ENCODE data around the gene PRKCE.
"Not testable (repeated sequence)": the region's sequence is repeated elsewhere in the genome, so short reads cannot be mapped to it uniquely, and the experiment has no call there.

The PRKCE gene

DNA sequence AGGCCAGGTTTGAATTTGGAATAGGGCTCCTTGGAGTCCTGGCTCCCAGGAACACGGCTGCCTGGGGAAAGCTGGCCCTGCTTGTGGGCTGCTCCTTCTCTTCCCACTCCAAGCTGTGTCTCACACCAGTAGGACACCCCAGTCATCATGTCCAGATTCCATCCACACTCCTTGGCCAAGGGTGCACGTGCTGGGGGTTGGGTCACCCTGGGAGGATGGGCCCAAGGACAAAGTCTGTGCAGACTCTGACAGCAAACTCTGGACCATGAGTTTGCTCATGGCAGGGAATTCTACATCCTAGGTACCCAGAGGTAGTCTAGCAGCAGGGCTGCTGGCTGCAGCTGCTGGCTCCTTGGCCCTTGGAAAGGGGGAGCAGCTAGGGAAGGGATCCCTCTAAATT lies 543.4 kb downstream of the PRKCE start:
- no peak for DNase-seq (ENCODE audit: low spot score)

DNA sequence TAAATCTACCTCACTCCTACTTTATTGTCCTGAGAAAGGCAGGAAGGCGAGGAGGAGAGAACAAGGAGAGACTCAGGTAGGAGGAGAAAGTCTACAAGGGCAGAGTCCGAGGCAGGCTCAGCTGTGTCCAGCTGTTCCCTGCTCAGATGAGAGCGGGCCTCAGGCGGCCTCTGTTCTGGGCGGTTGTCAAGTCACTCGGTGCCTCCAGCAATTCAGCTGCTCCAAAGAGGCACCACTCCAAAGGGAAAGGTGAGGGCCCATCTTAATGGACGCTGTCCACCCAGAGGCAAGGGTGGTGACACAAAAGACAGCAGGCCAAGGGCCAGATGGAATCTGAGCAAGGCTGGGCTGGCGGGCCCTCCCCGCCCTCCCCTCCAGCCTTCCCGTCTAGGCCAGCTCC lies 544.3 kb downstream of the PRKCE start:
- no peak for DNase-seq (ENCODE audit: low spot score)

DNA sequence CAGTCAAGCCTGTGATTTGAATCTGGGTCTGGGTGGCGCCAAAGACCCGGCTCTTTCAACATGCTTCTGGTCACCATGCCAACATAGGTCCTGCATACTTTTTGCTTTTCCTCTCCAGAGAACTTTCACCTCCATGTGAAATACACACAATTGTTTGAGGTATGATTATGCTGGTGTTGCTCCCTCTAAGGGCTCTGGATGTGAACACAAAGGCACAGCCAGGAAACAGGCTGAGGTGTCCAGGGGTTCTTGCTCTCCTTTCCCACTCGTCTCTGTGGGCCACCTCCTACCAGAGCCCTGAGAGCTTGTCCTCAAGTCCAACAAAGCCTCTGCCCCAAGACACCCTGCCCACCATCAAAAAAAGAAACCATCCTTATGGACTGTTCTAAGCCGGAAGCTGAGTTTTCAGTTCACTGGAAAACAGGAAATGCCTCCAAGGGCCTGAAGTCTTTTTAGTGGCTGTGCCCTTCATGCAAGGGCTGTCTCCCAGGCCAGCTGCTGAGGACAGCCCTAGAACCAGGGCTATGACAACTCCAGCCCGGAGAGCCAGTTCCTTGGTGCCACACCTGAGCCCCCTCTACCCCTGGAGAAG lies 545.5 kb downstream of the PRKCE start:
- peak; percentile 47 for DNase-seq (ENCODE audit: low spot score)

DNA sequence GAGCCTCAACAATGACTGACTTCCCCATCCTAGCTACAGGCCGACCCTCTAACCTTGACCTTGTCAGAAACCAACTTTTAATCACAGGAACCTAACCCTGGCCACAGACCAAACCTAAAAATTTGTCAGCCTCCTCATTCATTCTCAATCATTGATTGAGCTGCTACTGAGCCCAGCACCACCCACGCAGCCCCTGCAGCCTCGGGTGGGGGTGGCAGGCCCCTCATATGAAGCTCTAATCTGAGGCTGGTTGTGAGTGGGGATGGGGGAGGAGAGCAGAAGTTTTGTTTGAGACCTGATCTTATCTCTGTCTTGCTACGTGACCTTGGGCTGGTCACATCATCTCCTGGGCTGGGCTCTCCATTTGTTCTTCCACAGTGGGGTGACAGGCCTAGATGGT lies 546.2 kb downstream of the PRKCE start:
- DNase-seq (ENCODE audit: low spot score) = no peak

DNA sequence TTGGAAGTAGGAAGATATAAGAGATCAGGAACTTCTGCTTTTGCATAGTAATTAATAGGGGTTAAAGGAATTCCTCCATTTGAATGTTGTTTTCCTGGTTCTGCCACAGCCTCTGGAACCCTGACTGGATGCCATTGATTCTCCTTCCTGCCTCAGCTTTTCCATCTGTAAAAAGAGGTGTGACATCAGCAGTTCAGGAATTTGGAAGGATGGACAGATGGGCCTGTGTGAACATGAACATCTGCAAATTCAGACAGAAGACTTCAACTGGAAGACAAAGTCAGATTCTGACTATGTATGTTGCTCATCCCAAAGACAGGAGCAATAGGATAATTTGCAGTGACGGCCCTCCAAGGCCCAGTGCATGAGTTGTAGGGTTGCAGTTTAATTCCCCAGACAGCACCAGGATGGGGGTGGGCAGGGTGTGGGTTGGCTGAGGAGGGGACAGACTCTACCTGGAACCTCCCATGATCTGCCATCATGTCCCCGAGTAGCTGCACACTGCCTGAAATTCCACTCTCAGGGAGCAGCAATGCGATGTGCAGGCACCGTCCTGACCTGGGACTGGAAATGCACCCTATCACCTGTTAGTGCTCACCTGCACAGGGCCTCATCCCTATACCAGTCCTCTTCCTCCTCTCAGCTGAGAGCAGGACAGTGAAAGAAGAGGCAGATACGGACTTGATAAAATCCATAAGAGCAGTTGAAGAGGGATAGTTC lies 546.8 kb downstream of the PRKCE start:
- DNase-seq (ENCODE audit: low spot score) = no peak

DNA sequence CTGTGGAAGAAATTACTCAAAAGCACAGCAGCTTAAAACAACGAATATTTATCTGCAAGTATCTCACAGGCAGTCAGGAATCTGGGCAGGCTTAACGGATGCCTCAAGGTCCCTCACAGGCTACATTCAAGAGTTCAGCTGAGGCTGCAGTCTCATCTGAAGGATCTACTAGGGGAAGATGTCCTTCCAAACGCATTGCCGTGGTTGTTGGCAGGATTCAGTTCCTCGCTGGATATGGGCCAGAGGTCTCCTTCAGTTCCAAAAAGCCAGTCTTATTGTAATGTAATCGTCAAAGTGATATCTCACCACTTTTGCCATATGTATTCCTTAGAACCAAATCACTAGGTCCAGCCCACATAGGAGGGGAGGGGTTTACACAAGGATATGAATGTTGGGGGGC lies 547.5 kb downstream of the PRKCE start:
- no peak for DNase-seq (ENCODE audit: low spot score)

DNA sequence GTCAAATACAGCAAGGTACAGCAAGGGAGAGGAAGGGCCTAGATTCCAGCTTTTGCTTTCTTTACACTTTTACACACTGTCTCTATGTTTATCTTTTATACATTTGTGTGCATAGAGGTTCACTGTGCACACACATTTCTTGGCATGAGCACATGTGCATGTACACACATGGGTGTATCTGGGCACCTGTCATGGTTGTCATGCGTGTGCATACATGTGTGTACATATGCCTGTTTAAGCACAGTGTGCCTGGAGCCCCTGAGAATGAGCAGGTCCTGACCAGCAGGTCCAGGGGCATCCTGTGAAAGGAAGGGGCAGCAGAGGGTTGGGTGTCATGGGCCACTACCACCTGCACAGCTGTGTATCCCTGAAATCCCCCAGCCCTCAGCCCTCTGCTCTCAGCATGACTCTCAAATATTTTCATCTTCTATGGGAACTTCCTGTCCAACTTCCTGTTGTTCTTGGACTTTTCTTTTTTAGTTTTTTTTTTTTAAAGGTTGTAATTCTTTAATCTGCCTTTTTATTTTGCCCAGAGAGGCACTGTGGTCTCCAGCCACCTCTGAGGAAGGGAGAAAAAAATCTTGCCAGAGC lies 548.7 kb downstream of the PRKCE start:
- DNase-seq (ENCODE audit: low spot score) = peak; percentile 3

DNA sequence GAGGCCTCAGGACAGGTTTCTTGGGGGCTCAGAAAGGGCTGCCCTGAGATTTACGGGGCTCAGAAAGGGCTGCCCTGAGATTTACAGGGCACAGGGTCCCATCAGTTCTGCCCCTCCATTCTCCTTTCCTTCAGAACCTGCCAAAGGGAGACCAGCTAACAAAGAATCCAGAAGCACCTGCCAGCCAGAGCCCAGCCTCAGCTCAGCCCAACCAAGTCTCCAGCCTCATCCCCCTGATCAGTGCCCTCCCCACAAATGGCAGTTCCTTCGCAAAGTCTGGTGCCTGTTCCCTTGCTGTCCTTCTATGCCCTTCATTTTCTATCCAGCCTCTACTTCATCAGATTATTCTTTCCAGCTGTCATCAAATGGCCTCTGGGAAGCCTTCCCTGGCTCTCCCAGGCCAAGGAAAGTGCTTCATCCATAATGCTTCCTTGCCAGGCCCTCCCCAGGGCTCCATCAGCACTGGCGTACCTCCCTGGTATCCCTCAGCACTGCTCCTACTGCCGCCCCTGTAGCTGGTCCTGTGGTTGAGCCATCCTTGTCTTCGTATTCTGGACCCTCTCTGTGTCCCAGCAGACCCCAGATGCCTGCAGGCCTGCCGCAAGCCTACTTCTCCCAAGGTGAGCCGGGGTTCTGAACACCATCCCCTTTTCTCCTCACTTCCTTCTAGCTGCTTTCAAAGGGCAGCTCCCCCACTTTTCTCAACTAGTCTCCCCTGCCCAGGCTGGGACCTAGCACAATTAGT lies 549.6 kb downstream of the PRKCE start:
- no peak for DNase-seq (ENCODE audit: low spot score)

DNA sequence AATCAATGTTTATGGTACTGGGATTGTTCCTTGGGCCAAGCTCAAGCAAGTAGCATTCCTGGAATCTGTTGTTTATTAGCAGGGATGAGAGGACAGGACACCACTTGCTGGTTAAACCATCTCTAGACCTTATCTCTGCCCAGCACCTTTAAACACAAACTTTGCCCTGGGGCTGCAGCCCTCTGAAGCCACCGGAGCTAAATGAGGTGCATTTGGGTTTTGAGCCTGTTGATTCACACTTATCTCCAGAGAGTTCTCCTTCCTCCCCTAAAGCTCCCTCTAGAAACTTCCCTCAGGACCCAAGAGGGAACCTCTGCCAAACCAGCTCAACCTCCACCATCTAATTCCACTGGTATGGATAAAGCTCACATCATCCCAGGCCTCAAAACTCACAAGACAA lies 551.0 kb downstream of the PRKCE start:
- DNase-seq (ENCODE audit: low spot score) = no peak

DNA sequence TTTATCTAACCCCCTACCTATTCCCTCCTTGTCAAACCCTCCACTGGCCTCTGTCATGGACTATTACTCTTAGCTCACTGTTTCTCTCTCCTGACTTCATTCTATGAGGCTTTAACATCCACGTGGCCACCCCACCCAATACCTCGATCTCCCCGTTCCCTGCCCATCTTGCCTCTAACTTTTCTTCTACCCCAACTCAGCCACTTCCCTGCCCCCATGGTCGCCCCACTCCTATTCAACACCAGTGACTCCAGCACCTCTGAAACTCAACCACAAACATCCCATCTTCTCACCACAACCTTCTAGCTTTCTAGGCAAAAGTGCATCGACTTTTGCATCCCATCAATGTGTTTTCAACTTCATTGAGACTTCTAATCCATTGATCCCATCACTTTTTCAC lies 551.5 kb downstream of the PRKCE start:
- no peak for DNase-seq (ENCODE audit: low spot score)

DNA sequence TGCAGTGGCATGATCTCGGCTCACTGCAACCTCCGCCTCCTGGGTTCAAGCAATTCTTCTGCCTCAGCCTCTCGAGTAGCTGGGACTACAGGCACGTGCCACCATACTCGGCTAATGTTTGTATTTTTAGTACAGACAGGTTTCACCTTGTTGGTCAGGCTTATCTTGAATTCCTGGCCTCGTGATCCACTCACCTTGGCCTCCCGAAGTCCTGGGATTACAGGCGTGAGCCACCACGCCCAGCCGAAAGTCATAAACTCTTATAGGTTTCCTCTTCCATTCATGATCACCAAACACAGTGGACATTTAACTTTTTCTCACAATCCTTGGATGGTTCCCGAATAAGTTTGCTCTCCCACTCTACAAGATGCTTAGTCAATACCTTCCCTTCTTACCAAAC lies 552.2 kb downstream of the PRKCE start:
- DNase-seq (ENCODE audit: low spot score) = not testable (repeated sequence)

DNA sequence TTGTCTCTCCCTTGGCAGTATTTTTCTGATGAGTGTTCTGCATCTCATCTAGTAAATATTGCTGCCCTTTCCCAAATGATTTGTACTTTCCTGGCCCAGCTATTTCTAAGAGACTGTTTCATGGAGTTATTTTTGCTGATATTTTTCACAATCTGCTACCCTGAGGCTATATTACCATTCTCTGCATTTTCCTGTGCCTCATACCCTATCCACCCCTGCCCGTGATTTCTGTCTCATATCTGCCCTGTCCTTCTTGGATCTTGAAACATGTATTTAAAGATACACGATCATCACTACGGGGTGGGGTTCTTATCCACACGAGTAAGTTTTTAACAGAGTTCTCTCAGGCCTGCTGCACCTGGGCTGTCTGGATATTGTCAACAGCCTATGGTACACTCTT lies 556.1 kb downstream of the PRKCE start:
- DNase-seq (ENCODE audit: low spot score) = no peak

DNA sequence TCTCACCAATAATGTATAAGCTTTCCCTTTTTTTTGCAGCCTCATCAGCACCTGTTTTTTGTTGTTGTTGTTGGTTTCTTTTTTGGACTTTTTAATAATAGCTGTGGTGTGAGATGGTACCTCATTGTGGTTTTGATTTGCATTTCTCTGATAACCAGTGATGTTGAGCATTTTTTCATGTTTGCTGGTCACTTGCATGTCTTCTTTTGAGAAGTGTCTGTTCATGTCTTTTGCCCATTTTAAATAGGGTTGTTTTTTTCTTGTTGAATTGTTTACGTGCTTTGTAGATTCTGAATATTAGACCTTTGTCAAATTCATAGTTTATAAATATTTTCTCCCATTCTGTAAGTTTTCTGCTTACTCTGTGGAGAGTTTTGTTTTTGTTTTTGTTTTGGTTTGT lies 557.3 kb downstream of the PRKCE start:
- DNase-seq (ENCODE audit: low spot score) = no peak

DNA sequence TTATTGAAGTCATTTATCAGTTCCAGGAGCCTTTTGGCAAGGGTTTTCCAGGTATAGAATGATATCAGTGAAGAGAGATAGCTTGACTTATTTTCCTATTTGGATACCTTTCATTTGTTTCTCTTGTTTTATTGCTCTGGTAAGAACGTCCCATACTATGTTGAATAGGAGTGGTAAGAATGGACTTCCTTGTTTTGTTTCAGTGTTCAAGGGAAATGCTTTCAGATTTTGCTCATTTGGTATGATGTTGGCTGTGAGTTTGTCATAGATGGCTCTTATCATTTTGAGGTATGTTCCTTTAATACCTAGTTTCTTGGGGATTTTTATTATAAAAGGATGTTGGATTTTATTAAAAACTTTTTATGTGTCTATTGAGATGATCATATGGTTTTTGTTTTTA lies 558.6 kb downstream of the PRKCE start:
- DNase-seq (ENCODE audit: low spot score) = no peak

DNA sequence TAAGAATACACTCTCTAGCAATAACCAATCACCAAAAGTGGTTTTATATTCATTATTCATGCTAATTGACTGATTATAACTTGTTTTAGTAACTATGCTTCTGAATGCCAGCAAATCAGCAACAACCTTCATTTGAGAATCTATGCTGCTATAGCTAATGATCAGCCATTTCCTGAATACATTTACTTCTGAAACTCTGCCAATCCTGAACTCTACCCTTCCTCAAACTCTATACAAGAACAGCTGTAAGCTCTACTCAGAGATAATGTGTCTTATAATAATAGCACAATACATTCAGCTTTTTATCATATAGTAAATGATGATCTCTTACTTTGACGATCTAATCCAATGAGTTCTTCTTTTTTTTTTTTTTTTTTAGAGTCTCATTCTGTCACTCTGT lies 560.0 kb downstream of the PRKCE start:
- no peak for DNase-seq (ENCODE audit: low spot score)

DNA sequence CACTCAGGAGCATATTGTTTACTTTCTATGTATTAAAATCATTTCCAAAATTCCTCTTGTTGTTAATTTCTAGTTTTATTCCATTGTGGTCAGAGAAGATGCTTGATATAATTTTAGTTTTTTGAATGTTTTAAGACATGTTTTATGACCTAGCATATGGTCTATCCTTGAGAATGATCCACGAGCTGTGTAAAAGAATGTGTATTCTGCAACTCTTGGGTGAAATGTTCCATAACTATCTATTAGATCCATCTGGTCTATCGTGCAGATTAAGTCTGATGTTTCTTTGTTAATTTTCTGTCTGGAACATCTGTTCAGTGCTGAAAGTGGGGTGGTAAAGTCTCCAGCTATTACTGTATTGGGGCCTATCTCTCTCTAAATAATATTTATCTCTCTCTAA lies 562.4 kb downstream of the PRKCE start:
- DNase-seq (ENCODE audit: low spot score) = no peak

DNA sequence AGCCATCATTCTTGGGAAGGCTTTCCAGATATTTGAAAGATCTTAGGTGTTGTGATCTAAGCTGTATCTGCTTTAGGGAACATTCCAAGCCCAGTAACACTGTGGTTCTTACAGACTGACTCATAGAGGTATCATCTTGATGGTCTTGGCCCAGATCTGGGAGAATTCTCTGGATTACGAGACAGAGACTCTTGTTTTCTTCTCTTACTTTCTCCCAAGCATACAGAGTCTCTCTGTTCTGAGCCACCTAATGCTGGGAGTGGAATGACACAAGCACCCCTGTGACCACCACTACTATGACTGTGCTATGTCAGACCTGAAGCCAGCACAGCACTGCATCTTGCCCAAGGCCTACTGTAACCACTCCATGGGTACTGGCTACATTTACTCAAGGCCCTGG lies 564.7 kb downstream of the PRKCE start:
- no peak for DNase-seq (ENCODE audit: low spot score)

DNA sequence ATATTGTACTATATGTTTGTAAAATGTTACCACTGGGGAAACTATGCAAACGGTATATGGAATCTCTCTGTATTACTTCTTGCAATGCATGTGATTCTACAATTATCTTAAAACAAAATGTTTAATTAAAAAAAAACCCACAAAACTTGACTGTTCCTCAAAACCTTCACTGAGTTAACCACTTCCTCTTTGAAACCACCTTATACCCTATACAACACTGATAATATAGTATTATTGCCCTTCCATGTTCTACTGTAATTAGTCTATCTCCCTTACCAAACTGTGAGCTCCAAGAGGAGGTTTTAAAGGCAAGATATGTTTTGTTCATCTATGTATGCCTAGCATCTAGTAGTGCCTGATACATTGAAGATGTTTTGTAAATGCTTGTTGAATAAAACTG lies 572.0 kb downstream of the PRKCE start:
- DNase-seq (ENCODE audit: low spot score) = not testable (repeated sequence)

DNA sequence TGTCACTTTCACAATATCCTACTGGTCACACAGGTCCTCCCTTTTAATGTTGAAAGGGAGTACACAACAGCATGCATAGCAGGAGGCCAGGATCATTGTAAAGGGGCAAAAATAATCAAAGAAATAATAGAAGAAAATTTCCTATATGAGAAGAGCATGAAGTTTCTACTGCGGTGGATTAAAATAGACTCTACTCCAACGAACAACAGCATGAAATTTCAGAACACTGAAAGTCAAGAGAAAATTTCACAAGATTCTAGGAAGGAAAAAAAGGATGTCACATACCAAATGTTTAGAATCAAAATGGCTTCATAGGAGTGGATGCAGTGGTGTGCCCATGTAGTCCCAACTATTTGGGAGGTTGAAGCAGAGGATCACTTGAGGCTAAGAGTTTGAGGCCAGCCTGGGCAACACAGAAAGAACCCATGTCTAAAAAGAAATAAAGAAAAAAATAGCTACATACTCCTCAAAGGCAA lies 573.7 kb downstream of the PRKCE start:
- no peak for DNase-seq (ENCODE audit: low spot score)

DNA sequence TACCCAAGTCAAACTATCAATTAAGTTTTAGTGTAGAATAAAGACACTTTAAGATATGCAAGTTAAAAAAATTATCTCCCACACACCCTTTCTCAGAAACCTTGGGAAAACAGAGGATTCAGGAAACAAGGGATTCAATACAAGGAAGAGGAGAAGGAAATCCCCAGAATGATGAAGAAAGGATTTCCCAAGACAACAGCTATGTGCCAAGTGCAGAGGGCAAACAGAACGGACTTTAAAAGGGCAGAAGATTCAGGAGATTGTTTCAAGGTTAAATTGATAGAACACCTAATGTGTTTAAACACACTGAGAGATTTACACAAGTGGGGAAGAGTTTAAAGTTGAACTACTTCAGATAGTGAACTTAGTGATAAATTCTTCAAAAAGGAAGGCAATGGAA lies 574.3 kb downstream of the PRKCE start:
- DNase-seq (ENCODE audit: low spot score) = no peak

DNA sequence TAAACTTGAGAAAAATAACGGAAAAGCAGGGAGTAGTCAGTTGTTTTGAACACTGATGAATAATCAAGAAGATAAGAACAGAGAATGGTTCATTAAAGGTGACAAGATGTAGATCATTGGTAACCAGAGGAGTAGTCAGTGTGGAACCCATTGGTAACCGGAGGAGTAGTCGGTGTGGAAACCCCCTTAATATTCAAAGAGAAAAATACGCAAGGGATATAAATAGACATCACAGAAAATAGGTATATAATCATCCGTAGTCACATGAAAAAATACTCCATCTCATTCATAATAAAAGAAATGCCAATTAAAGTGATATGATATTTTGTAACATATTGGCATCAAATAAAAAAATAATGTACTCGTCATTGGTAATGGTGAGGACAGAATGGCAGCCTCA lies 575.1 kb downstream of the PRKCE start:
- no peak for DNase-seq (ENCODE audit: low spot score)

DNA sequence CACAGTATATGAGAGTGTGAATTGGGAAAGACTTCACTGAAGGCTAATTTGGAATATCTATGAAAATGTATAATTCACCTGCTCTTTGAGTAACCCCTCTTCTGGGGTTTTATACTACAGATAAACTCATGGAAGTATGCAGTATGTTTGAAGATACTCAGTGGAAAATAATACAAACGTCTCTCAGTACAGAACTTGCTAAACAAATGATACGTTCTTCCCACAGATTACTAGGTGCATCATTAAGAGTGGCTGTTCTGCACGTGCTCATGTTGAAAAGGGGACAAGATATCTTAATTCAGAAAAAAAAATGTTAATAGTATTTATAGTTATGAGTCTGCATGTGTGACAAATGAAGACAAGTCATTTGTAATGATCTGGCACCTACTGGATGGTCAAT lies 575.5 kb downstream of the PRKCE start:
- no peak for DNase-seq (ENCODE audit: low spot score)

DNA sequence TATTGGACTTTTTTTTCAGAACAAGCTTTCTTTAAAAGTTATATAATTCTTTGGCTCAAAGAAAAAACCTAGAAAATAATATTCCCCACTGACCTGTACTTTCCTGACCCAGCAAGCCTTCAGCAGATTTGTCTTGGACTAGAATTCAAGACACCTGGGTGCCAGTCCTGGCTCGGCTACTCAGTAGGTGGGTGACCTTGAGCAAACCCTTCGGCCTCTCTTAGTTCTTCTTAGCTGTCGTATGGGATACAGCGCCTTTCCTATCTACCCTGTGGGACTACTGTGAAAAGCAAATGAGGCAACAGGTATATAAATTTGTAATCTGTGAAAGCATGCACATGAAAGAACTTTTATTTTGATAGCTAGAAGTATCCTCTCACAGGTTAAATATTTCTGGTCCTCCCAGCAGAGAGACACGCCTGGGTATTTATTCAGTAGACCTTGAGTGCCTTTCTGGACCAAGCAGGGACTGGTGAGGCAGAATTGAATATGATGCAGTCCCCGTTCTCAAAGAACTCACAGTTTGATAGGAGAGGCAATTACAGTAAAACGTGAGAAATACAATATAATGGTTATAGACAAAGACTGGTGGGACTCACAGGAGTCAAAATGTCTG lies 576.3 kb downstream of the PRKCE start:
- no peak for DNase-seq (ENCODE audit: low spot score)

All from kidney capillary endothelial cell (primary cell).